GM12891 (cell line): ENCODE measurements around the gene TUBA1A.

Experiments used
- POLR2A ChIP-seq: IDR thresholded peaks from 2 replicates; pipeline ENCODE4 v1.6.1; 2011; ENCODE audit warnings: low read depth, low read length, control low read depth
- POLR2AphosphoS5 ChIP-seq: IDR thresholded peaks from 2 replicates; pipeline ENCODE4 v1.6.1; 2011; ENCODE audit warnings: low read depth, low read length, control low read depth

DNA sequence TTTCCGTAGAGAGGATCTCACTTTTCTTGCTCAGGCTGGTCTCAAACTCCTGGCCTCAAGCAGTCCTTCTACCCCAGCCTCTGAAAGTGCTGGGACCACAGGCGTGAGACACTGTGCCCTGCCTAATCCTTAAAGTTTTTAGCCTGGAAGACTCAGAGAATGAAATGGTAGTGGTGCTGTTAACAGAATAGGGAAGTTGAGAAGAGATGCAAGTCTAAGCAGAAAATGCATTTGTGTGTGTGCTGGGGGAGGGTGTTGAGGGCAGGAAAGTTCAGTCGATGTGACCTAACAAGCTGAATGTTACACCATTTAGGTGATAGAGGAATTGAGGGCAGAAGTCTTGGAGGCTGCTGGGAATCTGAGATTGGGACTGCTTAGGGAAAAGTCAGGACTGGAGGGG, 6.9 kb upstream of the TUBA1A start:
- TF ChIP-seq POLR2A (no peak), POLR2AphosphoS5 (no peak)
